OCI-LY3 (cell line): ENCODE results near the gene CTNND2.

Experiments used
- CTCF ChIP-seq: fragments of 200-600, 300-600 bp; sonication (generic); IDR thresholded peaks from 2 replicates; pipeline ENCODE4 v1.5.1; 2014; ENCODE audit warnings: antibody characterized with exemption, low read length, low read depth
- EZH2phosphoT487 ChIP-seq: fragments of 200-600 bp; shearing (Covaris generic); IDR thresholded peaks from 2 replicates; pipeline ENCODE4 v1.6.1; 2018; ENCODE audit warnings: antibody characterized with exemption, mixed run types, low read depth

GRCh38 chr5:11596657-11597071 is 307.6 kb downstream of the CTNND2 start:
- TF ChIP-seq CTCF (no peak), EZH2phosphoT487 (no peak)
